Kidney epithelial cell (primary cell): ENCODE results near the gene KCNG2. TPM values are rescaled to one million over a fixed set of nuclear protein-coding genes. Genes with fewer than 3 reads are reported as not detected.

ENCODE experiments used
- DNase-seq: peaks from one replicate; pipeline ENCODE4 v3.0.0-alpha.2; 2010; ENCODE audit warnings: low read depth
- H3K27me3 ChIP-seq: 2 replicates; pipeline ENCODE4 v1.6.0; 2011; ENCODE audit warnings: low read length; ENCODE audit not compliant: control insufficient read depth, insufficient read depth
- H3K36me3 ChIP-seq: 2 replicates; pipeline ENCODE4 v1.5.1; 2011; ENCODE audit warnings: low read length; ENCODE audit not compliant: control insufficient read depth, insufficient read depth
- H3K4me3 ChIP-seq: 2 replicates; pipeline ENCODE4 v1.5.1; 2011; ENCODE audit warnings: low read depth, mild to moderate bottlenecking, control low read depth, low read length
- CTCF ChIP-seq: IDR thresholded peaks from 2 replicates; pipeline ENCODE4 v1.5.1; 2011; ENCODE audit warnings: mild to moderate bottlenecking, moderate library complexity, low read length, control low read depth, inconsistent platforms; ENCODE audit not compliant: insufficient read depth, poor library complexity, severe bottlenecking
- total RNA-seq: library from RNA; depleted of rRNA; stranded (reverse); fragments of >200 nt; gene quantifications from 2 replicates; pipeline ENCODE4 v1.2.3, GENCODE V29; 2015

The KCNG2 gene
- total RNA-seq, 1 donor from 2014 or later = not detected

GRCh38 chr18:79789091-79789891, 8.4 kb upstream of the KCNG2 start:
- Histone ChIP-seq H3K27me3 (peaks cover 47% of the 10 kb centered on the region), H3K36me3 (no peaks in the 10 kb centered on the region), H3K4me3 (no peak overlapping the region)
- TF ChIP-seq CTCF = no peak
- no peak for DNase-seq

DNA sequence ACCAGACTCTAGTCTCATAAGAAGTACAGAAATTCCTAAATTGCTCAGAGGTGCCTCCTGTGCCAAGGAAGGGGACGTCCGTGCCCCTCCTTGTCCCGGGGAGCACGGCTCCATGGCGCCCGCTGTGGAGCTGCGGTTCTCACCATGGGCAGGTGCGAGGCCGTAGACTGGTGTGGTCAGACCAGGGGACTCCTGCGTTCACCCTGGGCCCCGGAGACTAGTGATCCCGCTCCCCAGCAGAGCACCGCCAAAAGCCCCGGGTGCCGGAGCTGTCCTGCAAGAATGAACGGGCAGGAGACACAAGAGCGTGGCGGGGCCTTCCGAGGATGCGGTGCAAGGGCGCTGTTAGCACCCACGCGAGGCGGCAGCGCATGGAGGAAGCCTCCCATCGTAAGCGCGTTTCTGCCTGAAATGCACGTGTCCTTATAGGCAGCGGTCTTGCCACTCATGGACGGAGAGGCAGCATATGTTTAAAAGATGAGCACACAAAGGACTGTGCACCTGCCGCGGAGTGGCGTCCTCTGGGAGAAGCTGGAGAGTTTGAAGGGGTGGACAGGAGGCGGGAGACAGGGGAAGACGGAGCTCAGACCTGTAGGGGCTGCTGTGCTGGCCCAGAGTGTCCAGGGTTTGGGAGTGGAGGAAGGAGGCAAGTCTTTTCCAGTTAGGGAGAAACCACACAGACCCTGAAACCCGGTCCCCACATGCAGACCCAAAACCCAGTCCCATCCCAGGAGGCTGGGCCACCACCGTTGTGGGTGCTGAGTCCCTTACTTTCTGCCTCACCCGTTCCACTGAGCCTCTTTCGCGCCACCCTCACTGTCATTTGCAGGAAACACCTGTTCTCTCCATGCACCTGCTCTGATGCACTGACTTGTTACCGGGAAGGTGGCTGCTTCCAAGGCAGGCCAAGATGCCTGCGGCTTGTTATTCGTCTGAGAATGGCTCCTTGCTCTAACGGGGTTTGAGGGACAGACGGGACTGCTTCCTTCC, 7.5 kb upstream of the KCNG2 start:
- TF ChIP-seq CTCF = no peak
- DNase-seq = no peak
- no peaks in the 10 kb centered on the region for H3K36me3 ChIP-seq

GRCh38 chr18:79790996-79791972, 6.5 kb upstream of the KCNG2 start:
- no peak for TF ChIP-seq CTCF
- H3K36me3 ChIP-seq = no peaks in the 10 kb centered on the region
- DNase-seq = peak; percentile 26
- no peak overlapping the region for H3K4me3 ChIP-seq
- H3K27me3 ChIP-seq = peaks cover 36% of the 10 kb centered on the region

More for the DNA sequence above, 7.5 kb upstream of the KCNG2 start:
- Histone ChIP-seq H3K4me3 (no peak overlapping the region), H3K27me3 (peaks cover 42% of the 10 kb centered on the region)

DNA sequence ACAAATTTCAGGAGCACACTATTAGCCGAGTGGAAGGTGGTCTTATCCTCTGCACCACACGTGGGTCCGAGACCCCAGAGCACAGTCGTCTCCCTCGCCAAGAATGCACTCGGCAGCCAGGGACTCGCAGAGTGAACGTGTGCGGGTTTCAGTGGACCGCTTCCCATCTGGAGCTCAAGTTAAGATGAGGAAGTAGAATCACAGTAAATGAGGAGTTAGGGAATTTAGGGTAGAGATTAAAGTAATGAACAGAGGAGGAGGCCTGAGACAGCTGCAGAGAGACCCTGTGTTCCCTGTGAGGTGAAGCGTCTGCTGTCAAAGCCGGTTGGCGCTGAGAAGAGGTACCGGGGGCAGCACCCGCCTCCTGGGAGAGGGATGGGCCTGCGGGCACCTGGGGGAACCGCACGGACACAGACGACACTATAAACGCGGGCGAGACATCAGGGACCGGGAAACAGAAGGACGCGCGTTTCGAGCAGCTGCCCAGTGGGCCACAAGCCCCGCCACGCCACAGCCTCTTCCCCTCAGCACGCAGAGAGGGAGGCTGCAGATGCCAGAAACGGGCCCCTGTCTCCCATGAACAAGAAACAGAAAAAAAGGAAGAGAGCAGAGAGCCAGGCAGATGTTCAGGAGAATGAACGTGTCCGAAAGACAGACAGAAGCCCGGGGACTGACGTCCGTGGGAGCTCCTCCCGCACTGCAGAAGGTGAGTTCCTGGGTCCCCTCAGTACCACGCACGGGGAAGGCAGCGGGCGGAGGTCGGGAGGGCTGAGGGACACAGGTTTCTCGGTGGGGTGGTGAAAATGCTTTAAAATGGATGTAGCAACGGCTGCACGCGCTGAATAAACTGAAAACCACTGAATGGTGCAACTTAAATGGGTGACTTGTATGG, 5.4 kb upstream of the KCNG2 start:
- Histone ChIP-seq H3K4me3 (no peak overlapping the region), H3K36me3 (no peaks in the 10 kb centered on the region), H3K27me3 (peaks cover 37% of the 10 kb centered on the region)
- DNase-seq = no peak
- no peak for TF ChIP-seq CTCF
